ENCODE measurements around the gene DEPP1.

The DEPP1 gene

GRCh38 chr10:44982114-44982460, 3.5 kb upstream of the DEPP1 start:
- no peak for DNase-seq (ENCODE audit: low read depth, low spot score)
- Histone ChIP-seq H3K9ac (ENCODE audit: insufficient read length, low read depth) (no peak overlapping the region), H3K9me3 (ENCODE audit: insufficient read depth, low read length) (no peaks in the 10 kb centered on the region), H3K36me3 (ENCODE audit: insufficient read depth, insufficient read length, low read length) (peaks cover 24% of the 10 kb centered on the region), H3K4me3 (ENCODE audit: insufficient read length, low read depth) (no peak overlapping the region), H3K27me3 (ENCODE audit: insufficient read depth, insufficient read length) (no peaks in the 10 kb centered on the region), H3K4me1 (ENCODE audit: insufficient read depth, insufficient read length) (peaks cover 36% of the 10 kb centered on the region)
- TF ChIP-seq SUZ12 (IDR thresholded peaks at IDR 0.05; ENCODE audit: extremely low read depth, insufficient read depth, insufficient read length) (no peak), YY1 (IDR thresholded peaks at IDR 0.05; ENCODE audit: insufficient read depth, insufficient read length) (no peak), ZNF274 (IDR thresholded peaks at IDR 0.05; ENCODE audit: low read depth, low read length) (no peak)

- Histone ChIP-seq H3K27me3 (ENCODE audit: insufficient read depth, insufficient read length) (no peaks in the 10 kb centered on the region), H3K9me3 (ENCODE audit: insufficient read depth, low read length) (no peaks in the 10 kb centered on the region), H3K4me1 (ENCODE audit: insufficient read depth, insufficient read length) (peaks cover 42% of the 10 kb centered on the region), H3K4me3 (ENCODE audit: insufficient read length, low read depth) (no peak overlapping the region), H3K36me3 (ENCODE audit: insufficient read depth, insufficient read length, low read length) (peaks cover 29% of the 10 kb centered on the region), H3K9ac (ENCODE audit: insufficient read length, low read depth) (no peak overlapping the region)
- TF ChIP-seq YY1 (IDR thresholded peaks at IDR 0.05; ENCODE audit: insufficient read depth, insufficient read length), result no peak
- TF ChIP-seq ZNF274 (IDR thresholded peaks at IDR 0.05; ENCODE audit: low read depth, low read length), result no peak
- TF ChIP-seq SUZ12 (IDR thresholded peaks at IDR 0.05; ENCODE audit: extremely low read depth, insufficient read depth, insufficient read length), result no peak
- DNase-seq (ENCODE audit: low read depth, low spot score), result no peak
These were observed 2.8 kb upstream of the DEPP1 start for GRCh38 chr10:44981172-44982113.

DNA sequence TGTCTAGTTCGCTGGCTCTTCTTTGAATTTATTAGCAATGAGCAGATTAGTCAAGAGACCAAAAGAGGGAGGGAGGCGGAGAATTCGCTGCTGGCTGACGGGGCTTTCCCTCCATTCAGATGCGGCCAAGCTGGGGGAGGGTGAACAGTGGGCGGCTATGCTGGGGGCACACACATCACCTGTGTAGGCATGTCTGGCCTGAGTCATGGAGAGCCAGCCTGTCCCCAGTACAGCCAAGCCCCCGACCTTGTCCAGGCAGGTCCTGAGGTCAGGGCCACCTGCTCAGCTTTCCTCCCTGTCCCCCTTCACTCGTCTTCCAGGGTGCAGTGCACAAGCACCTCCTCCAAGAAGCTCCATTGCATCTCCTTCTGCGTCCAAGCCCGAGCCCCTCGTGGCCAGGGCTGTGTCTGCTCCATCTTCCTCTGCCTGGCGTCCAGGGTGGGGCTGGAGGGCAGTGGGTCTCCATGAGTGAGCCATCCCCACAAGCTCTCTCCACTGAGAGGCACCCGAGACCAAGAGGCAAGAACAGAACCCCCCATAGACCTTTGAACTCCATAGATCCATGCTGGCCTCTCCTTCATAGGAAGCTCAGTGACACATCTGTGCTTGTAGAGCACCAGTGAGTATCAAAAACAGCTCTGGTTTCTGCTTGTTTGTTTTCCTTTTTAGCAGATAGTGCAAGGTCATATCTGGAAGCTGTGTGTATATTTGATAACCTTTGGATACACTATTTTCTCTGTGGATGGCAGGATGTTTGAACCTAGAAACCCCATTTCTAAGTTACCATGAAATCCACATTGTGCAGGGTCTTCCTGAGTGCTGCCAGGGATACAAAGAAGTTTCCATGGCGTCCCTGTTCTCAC, 1.9 kb upstream of the DEPP1 start:
- DNase-seq (ENCODE audit: low read depth, low spot score), result no peak
- Histone ChIP-seq H3K9me3 (ENCODE audit: insufficient read depth, low read length) (no peaks in the 10 kb centered on the region), H3K4me3 (ENCODE audit: insufficient read length, low read depth) (no peak overlapping the region), H3K36me3 (ENCODE audit: insufficient read depth, insufficient read length, low read length) (peaks cover 32% of the 10 kb centered on the region), H3K27me3 (ENCODE audit: insufficient read depth, insufficient read length) (no peaks in the 10 kb centered on the region), H3K9ac (ENCODE audit: insufficient read length, low read depth) (no peak overlapping the region), H3K4me1 (ENCODE audit: insufficient read depth, insufficient read length) (peaks cover 46% of the 10 kb centered on the region)
- TF ChIP-seq YY1 (IDR thresholded peaks at IDR 0.05; ENCODE audit: insufficient read depth, insufficient read length) (no peak), ZNF274 (IDR thresholded peaks at IDR 0.05; ENCODE audit: low read depth, low read length) (no peak), SUZ12 (IDR thresholded peaks at IDR 0.05; ENCODE audit: extremely low read depth, insufficient read depth, insufficient read length) (no peak)

GRCh38 chr10:44979281-44980191, 927 bp upstream of the DEPP1 start:
- Histone ChIP-seq H3K9ac (ENCODE audit: insufficient read length, low read depth) (peak overlapping the region; percentile 42), H3K4me1 (ENCODE audit: insufficient read depth, insufficient read length) (peaks cover 41% of the 10 kb centered on the region), H3K4me3 (ENCODE audit: insufficient read length, low read depth) (no peak overlapping the region), H3K27me3 (ENCODE audit: insufficient read depth, insufficient read length) (no peaks in the 10 kb centered on the region), H3K36me3 (ENCODE audit: insufficient read depth, insufficient read length, low read length) (peaks cover 27% of the 10 kb centered on the region), H3K9me3 (ENCODE audit: insufficient read depth, low read length) (no peaks in the 10 kb centered on the region)
- TF ChIP-seq ZNF274 (IDR thresholded peaks at IDR 0.05; ENCODE audit: low read depth, low read length) (no peak), SUZ12 (IDR thresholded peaks at IDR 0.05; ENCODE audit: extremely low read depth, insufficient read depth, insufficient read length) (no peak), YY1 (IDR thresholded peaks at IDR 0.05; ENCODE audit: insufficient read depth, insufficient read length) (no peak)
- no peak for DNase-seq (ENCODE audit: low read depth, low spot score)

GRCh38 chr10:44978213-44978569, 418 bp downstream of the DEPP1 start:
- DNase-seq (ENCODE audit: low read depth, low spot score), result no peak

DNA sequence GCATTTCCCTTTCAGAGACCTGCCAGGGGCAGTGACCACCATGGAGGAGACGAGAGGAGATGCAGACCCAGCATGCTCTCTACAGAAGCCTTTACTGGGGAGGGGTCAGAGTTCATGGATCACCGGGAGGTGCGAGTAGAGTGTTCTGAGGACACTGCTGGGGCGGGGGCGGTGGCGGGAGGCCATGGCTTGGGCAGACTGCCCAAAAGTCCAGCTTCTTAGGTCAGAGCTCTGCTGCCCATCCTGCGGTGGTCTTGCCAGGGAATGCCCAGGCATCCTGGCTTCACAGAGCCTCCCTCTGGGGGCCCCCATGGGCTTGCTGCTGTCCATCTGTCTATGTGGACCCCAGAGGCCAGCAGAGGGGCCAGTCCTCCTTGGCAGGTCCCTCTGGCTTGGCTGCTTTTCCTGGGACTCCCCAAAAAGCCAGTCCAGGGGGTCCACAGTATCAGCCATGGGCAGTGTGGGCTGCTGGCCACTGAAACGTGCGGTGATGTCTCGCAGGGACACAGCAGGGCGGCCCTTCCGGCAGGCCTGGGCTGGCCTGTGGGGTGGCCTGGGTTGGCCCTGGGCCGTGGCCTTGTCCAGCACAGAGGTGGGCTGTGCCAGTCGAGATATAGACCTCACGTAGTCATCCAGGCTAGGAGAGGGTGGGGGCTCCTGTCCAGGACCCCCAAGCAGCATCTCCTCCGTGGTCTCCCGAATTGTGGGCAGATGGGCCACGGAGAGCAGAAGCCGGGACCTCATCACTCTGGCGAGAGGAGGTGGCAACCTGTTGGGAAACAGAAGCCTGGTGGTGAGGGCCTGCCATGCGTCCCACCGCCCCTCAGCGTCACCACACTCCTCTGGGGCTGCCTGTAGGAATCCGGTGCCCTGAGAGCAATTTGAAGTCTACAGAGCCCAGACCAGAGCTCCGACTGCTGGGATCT, 1.1 kb downstream of the DEPP1 start:
- H3K9ac ChIP-seq (ENCODE audit: insufficient read length, low read depth), result peak overlapping the region; percentile 63
- peaks cover 50% of the 10 kb centered on the region for H3K4me1 ChIP-seq (ENCODE audit: insufficient read depth, insufficient read length)
- no peaks in the 10 kb centered on the region for H3K9me3 ChIP-seq (ENCODE audit: insufficient read depth, low read length)
- TF ChIP-seq ZNF274 (IDR thresholded peaks at IDR 0.05; ENCODE audit: low read depth, low read length), result no peak
- no peak for TF ChIP-seq SUZ12 (IDR thresholded peaks at IDR 0.05; ENCODE audit: extremely low read depth, insufficient read depth, insufficient read length)
- TF ChIP-seq YY1 (IDR thresholded peaks at IDR 0.05; ENCODE audit: insufficient read depth, insufficient read length), result no peak
- no peaks in the 10 kb centered on the region for H3K27me3 ChIP-seq (ENCODE audit: insufficient read depth, insufficient read length)
- peak overlapping the region; percentile 54 for H3K4me3 ChIP-seq (ENCODE audit: insufficient read length, low read depth)
- peaks cover 20% of the 10 kb centered on the region for H3K36me3 ChIP-seq (ENCODE audit: insufficient read depth, insufficient read length, low read length)
- DNase-seq (ENCODE audit: low read depth, low spot score), result no peak

More at GRCh38 chr10:44978213-44978569, 418 bp downstream of the DEPP1 start:
- TF ChIP-seq ZNF274 (IDR thresholded peaks at IDR 0.05; ENCODE audit: low read depth, low read length), result no peak
- no peak for TF ChIP-seq SUZ12 (IDR thresholded peaks at IDR 0.05; ENCODE audit: extremely low read depth, insufficient read depth, insufficient read length)
- Histone ChIP-seq H3K9ac (ENCODE audit: insufficient read length, low read depth) (peak overlapping the region; percentile 63), H3K4me1 (ENCODE audit: insufficient read depth, insufficient read length) (peaks cover 44% of the 10 kb centered on the region), H3K36me3 (ENCODE audit: insufficient read depth, insufficient read length, low read length) (peaks cover 20% of the 10 kb centered on the region), H3K4me3 (ENCODE audit: insufficient read length, low read depth) (peak overlapping the region; percentile 54), H3K9me3 (ENCODE audit: insufficient read depth, low read length) (no peaks in the 10 kb centered on the region), H3K27me3 (ENCODE audit: insufficient read depth, insufficient read length) (no peaks in the 10 kb centered on the region)

All from NT2/D1 (cell line).